Activated CD8-positive, alpha-beta T cell treated with anti-CD3 and anti-CD28 coated beads, Interleukin-2, amount 10 ng/mL, durations not matched to agents 7 days and 5 days (primary cell): ENCODE results near the gene BCAS4. TPM values are rescaled to one million over a fixed set of nuclear protein-coding genes. Genes with fewer than 3 reads are reported as not detected.
"Not testable (repeated sequence)": the region's sequence is repeated elsewhere in the genome, so short reads cannot be mapped to it uniquely, and the experiment has no call there.

ENCODE experiments used
- ATAC-seq: fragments of 150-1000 bp; cut with Tn5 transposase; one replicate; pipeline ENCODE4 v1.10.0; 2021; ENCODE audit warnings: moderate library complexity
- CTCF ChIA-PET: fragments of 350-600 bp; sonication (Branson Sonifier 250); formaldehyde crosslinking; loops from one replicate; lab custom pipeline; 2021; ENCODE audit warnings: antibody characterized with exemption; lab: Charles Lee
- POLR2A ChIA-PET: fragments of 350-600 bp; sonication (Branson Sonifier 250); formaldehyde crosslinking; loops from one replicate; lab custom pipeline; 2021; ENCODE audit warnings: antibody characterized with exemption; lab: Charles Lee
- DNase-seq: peaks from one replicate; pipeline ENCODE4 v3.0.0-alpha.2; 2020
- H3K27ac Mint-ChIP-seq: one replicate; pipeline ENCODE4 v1.8.0; 2021; ENCODE audit warnings: mild to moderate bottlenecking, mixed read lengths
- H3K27me3 Mint-ChIP-seq: one replicate; pipeline ENCODE4 v1.8.0; 2021; ENCODE audit warnings: low read depth, mixed read lengths
- H3K36me3 Mint-ChIP-seq: one replicate; pipeline ENCODE4 v1.8.0; 2021; ENCODE audit warnings: low read depth, mixed read lengths
- H3K4me1 Mint-ChIP-seq: one replicate; pipeline ENCODE4 v1.8.0; 2021; ENCODE audit warnings: low read depth, mixed read lengths
- H3K4me3 Mint-ChIP-seq: one replicate; pipeline ENCODE4 v1.8.0; 2021; ENCODE audit warnings: mild to moderate bottlenecking, mixed read lengths
- H3K9me3 Mint-ChIP-seq: one replicate; pipeline ENCODE4 v1.8.0; 2022; ENCODE audit warnings: mixed read lengths; ENCODE audit not compliant: insufficient read depth
- total RNA-seq, 2 experiments: library from RNA; stranded (reverse); gene quantifications; one replicate each; pipeline ENCODE4 v1.2.3, GENCODE V29; 2021

Gene BCAS4
- total RNA-seq, 2 experiments from 2014 or later = 29.3 to 32.6 TPM

GRCh38 chr20:50872560-50873425 is 77.9 kb downstream of the BCAS4 start:
- no peaks in the 10 kb centered on the region for H3K4me1 Mint-ChIP-seq
- CTCF ChIA-PET = interaction anchor here (0.6 kb wide), 1 partner anchor 79 kb away, joined by 3 read pairs; no protein-coding TSS in a partner anchor
- DNase-seq (no peak), ATAC-seq (no peak)
- POLR2A ChIA-PET = no interaction called here
- no peaks in the 10 kb centered on the region for H3K27me3 Mint-ChIP-seq
- peaks cover 2% of the 10 kb centered on the region for H3K36me3 Mint-ChIP-seq
- no peak overlapping the region for H3K4me3 Mint-ChIP-seq
- no peaks in the 10 kb centered on the region for H3K9me3 Mint-ChIP-seq
- no peak overlapping the region for H3K27ac Mint-ChIP-seq

DNA sequence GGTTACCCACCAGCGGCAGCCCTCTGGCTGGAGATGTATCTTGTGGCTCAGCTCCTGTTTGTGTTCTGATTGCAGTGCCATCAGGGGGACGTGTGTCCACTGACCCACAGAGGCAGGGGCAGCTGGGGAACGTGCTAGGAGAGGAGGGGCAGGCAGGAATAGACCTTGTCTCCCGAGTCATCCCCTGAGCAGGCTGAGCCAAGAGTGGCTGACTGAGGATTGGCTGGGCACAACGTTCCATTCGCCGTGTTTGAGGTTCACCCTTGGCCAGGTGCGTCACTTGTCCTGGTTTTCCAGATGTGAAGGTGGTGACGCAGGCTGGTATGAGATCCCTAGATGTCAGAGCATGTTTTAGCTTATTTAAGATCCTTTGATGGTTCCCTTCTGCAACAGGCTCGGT is 78.7 kb downstream of the BCAS4 start:
- H3K27me3 Mint-ChIP-seq = no peaks in the 10 kb centered on the region
- H3K4me3 Mint-ChIP-seq = no peak overlapping the region
- H3K9me3 Mint-ChIP-seq = no peaks in the 10 kb centered on the region
- H3K27ac Mint-ChIP-seq = no peak overlapping the region
- DNase-seq (no peak), ATAC-seq (no peak)
- H3K4me1 Mint-ChIP-seq = no peaks in the 10 kb centered on the region
- ChIA-PET POLR2A (no interaction called here), CTCF (no interaction called here)
- H3K36me3 Mint-ChIP-seq = peaks cover 2% of the 10 kb centered on the region

GRCh38 chr20:50874111-50874757 is 79.4 kb downstream of the BCAS4 start:
- Mint-ChIP-seq H3K27me3 (no peaks in the 10 kb centered on the region), H3K4me1 (no peaks in the 10 kb centered on the region), H3K27ac (no peak overlapping the region), H3K9me3 (no peaks in the 10 kb centered on the region), H3K4me3 (no peak overlapping the region), H3K36me3 (peaks cover 5% of the 10 kb centered on the region)
- no peak for DNase-seq
- ChIA-PET POLR2A (no interaction called here), CTCF (no interaction called here)
- no peak for ATAC-seq

- Mint-ChIP-seq H3K4me3 (no peak overlapping the region), H3K9me3 (no peaks in the 10 kb centered on the region), H3K4me1 (no peaks in the 10 kb centered on the region), H3K27ac (no peak overlapping the region), H3K27me3 (no peaks in the 10 kb centered on the region), H3K36me3 (peaks cover 7% of the 10 kb centered on the region)
- DNase-seq (no peak), ATAC-seq (no peak)
- POLR2A ChIA-PET = interaction anchor here (0.5 kb wide), 1 partner anchor 8 kb away, joined by 3 read pairs; no protein-coding TSS in a partner anchor
- CTCF ChIA-PET = no interaction called here
Observed at GRCh38 chr20:50874758-50875665, 80.2 kb downstream of the BCAS4 start.

GRCh38 chr20:50876063-50876685 is 81.3 kb downstream of the BCAS4 start:
- no peak for ATAC-seq
- Mint-ChIP-seq H3K9me3 (no peaks in the 10 kb centered on the region), H3K4me3 (no peak overlapping the region), H3K4me1 (no peaks in the 10 kb centered on the region), H3K36me3 (peaks cover 9% of the 10 kb centered on the region), H3K27ac (no peak overlapping the region), H3K27me3 (no peaks in the 10 kb centered on the region)
- ChIA-PET CTCF (no interaction called here), POLR2A (no interaction called here)
- DNase-seq = no peak

DNA sequence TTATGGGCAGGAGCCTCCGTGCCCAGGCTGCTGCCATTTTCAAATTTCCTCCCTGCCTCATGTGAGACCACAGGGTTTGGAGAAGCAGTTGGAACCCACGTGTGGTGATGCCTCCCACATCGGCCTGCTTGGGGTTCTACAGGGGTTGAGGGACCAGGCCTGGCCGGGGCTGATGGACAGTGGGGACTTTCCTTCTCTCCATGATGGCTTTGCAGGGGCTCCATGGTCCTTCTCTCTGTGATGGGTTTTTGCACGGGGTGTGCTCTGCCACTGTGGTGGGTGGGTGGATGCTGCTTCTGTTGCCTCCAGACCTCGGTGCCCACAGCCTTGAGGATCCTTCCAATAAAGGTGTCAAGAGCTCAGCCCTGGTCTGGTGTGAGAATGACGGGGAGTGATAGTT is 82.0 kb downstream of the BCAS4 start:
- Mint-ChIP-seq H3K36me3 (peaks cover 10% of the 10 kb centered on the region), H3K4me3 (no peak overlapping the region), H3K27me3 (no peaks in the 10 kb centered on the region), H3K27ac (no peak overlapping the region), H3K9me3 (no peaks in the 10 kb centered on the region), H3K4me1 (no peaks in the 10 kb centered on the region)
- ChIA-PET CTCF (no interaction called here), POLR2A (no interaction called here)
- DNase-seq = no peak
- no peak for ATAC-seq

DNA sequence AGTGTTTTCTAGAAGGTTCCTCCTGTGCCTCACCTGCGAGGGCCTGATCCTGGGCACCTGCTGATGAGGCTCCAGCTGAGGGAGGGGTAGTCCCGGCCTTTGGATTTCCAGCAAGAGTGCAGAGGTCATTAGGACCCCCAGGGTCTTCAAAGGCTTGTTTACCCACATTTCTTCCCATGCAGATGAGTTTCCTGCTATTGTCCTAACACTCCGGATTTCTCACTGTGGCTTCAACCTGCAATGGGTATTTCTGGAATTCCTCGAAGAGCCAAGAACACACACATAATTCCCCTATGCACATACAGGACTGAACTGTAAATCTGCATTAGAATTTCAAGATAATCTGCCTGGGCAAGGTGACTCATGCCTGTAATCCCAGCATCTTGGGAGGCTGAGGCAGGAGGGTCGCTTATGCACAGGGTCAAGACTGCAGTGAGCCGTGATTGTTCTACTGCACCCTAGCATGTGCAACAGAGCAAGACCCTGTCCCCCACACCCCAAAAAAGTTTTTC is 82.4 kb downstream of the BCAS4 start:
- ChIA-PET POLR2A (no interaction called here), CTCF (no interaction called here)
- Mint-ChIP-seq H3K27me3 (no peaks in the 10 kb centered on the region), H3K9me3 (no peaks in the 10 kb centered on the region), H3K4me3 (no peak overlapping the region), H3K27ac (no peak overlapping the region), H3K36me3 (peaks cover 12% of the 10 kb centered on the region), H3K4me1 (no peaks in the 10 kb centered on the region)
- no peak for ATAC-seq
- DNase-seq = no peak

DNA sequence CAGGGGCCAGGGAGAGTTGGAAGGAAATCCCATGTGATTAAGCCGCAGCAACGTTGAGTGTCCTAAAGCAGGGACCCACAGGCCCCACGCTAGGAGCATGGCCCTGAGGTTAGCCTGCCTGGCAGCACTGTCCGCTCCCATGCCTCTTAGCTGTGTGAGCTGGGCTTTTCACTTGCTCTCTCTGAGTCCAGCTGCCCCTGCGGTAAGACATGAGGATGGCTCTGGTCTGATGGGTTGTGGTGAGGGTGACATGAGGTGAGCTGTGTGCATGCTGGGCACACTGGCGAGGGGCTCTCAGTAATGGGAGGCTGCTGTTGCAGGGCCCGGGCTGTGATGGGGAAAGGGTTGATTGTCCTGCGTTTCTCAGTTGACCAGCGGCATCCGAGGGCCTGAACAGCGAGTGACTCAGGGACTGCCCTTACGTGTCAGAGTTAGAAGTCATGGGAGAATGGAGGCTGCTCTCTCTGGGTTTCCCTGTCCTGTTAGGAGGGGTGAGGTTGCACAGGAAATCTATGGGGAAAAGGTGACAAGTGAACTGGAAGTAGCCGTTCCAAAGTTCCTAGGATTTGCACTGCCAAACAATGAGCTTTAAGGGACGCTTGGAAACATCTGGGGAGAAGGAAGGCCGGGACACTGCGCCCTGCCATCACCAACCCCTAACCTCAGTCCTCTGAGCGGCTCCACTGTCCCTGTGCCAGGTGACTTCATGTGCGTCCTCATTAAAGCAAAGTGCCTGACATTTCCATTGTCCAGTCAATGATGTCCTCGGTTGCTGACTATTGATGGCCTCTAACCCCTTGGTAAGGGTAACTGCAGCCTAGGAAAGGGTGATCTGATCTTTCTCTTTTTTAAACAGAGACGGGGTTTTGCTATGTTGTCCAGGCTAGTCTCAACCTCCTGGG is 85.0 kb downstream of the BCAS4 start:
- Mint-ChIP-seq H3K27ac (no peak overlapping the region), H3K4me3 (no peak overlapping the region), H3K27me3 (no peaks in the 10 kb centered on the region), H3K36me3 (peaks cover 22% of the 10 kb centered on the region), H3K9me3 (no peaks in the 10 kb centered on the region), H3K4me1 (peaks cover under 1% of the 10 kb centered on the region)
- no peak for ATAC-seq
- ChIA-PET POLR2A (no interaction called here), CTCF (interaction anchor here (1.3 to 1.5 kb wide), 2 partner anchors 49 to 85 kb away, joined by 3 to 5 read pairs; partner anchors contain the start of gene BCAS4)
- DNase-seq = no peak

DNA sequence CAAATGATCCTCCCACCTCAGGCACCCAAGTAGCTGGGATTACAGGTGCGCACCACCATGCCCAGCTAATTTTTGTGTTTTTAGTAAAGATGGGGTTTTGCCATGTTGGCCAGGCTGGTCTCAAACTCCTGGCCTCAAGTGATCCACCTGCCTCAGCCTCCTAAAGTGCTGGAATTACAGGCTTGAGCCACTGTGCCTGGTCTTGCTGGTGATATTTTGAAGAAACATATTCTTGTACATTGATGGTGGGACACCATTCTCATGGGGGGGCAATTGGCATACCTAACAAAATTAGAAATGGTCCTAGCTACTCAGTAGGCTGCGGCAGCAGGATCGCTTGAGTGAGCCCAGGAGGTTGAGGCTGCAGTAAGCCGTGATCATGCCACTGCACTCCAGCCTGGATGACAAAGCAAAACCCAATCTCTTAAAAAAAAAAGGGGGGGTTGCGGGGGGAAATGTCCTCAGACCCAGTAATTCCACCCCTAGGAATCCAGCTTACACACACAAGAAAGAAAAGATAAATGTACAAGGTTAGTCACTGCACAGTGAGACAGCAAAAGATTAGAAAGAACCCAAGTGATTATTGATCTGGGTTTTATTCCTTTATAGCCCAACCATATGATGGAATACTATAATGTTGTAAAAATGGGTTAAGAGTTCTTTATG is 87.0 kb downstream of the BCAS4 start:
- CTCF ChIA-PET = interaction anchor here (2.0 kb wide), 1 partner anchor 87 kb away, joined by 9 read pairs; the partner anchor contains the start of gene BCAS4
- DNase-seq, H3K27ac Mint-ChIP-seq, H3K4me3 Mint-ChIP-seq, POLR2A ChIA-PET, H3K4me1 Mint-ChIP-seq, ATAC-seq, H3K27me3 Mint-ChIP-seq, H3K9me3 Mint-ChIP-seq: not testable (repeated sequence)
- H3K36me3 Mint-ChIP-seq = peaks cover 28% of the 10 kb centered on the region

GRCh38 chr20:50883856-50884255 is 89.0 kb downstream of the BCAS4 start:
- H3K4me1 Mint-ChIP-seq = peaks cover 2% of the 10 kb centered on the region
- H3K27me3 Mint-ChIP-seq = no peaks in the 10 kb centered on the region
- no peak overlapping the region for H3K27ac Mint-ChIP-seq
- H3K4me3 Mint-ChIP-seq = no peak overlapping the region
- H3K36me3 Mint-ChIP-seq = peaks cover 36% of the 10 kb centered on the region
- no peaks in the 10 kb centered on the region for H3K9me3 Mint-ChIP-seq
- no peak for ATAC-seq
- ChIA-PET CTCF (interaction anchor here (1.0 to 2.0 kb wide), 3 partner anchors 36 to 93 kb away, joined by 3 to 9 read pairs (median 3); partner anchors contain the start of gene BCAS4), POLR2A (interaction anchor here (0.9 to 1.1 kb wide), 2 partner anchors 11 to 89 kb away, joined by 3 read pairs; partner anchors contain the start of gene BCAS4)
- no peak for DNase-seq
